ENCODE data around the gene DYNC1I1.

DYNC1I1 gene

DNA sequence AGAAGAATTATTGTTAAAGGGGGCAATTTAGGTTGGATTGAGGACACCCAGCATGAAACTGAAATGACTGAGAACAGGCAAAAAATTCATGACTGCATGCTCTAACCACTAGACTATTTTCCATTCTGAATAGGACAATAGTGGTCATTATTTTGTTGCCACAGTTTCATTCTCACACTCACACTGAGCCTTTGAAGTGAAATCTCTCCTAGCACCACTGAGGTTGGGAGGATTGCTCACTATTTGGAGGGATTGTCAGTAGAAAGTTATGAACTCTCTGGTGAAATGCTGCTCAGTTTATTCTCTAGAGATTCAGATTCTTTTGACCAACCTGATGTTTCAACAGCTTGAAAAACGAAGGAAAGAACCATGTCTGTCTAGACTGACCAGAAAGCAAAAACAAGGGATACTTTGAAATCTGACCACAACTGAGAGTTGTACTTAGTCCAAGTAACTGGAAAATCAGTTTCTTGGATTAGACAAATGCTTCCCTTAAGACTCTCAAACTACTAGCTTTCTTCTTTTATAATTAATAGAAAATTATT, 191.2 kb downstream of the DYNC1I1 start:
- DNase-seq (ENCODE audit: low read depth in 2 of 2): no peak

DNA sequence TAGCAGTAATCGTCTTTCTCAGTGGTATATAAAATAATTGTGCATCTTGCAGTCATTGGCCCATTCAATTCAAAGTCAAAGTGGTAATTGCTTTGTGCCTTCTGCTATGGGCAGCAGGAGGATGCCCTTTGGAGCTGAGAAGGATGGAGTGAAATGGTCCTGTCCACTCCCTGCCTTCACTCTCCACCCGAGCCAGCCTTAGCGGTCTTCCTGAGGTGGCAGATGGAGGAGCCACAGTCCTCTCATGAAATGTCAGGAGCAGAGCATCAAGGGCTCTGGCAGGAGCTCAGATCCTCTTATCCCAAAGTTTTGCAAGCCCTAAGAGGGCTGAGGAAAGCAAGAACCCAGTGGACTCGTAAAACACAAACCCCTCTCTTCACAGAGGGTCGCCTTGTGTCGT, 199.4 kb downstream of the DYNC1I1 start:
- no peak for DNase-seq (ENCODE audit: low read depth in 2 of 2)

- DNase-seq (ENCODE audit: low read depth in 2 of 2): no peak
Measured at GRCh38 chr7:95972523-95972922, 200.2 kb downstream of the DYNC1I1 start.

DNA sequence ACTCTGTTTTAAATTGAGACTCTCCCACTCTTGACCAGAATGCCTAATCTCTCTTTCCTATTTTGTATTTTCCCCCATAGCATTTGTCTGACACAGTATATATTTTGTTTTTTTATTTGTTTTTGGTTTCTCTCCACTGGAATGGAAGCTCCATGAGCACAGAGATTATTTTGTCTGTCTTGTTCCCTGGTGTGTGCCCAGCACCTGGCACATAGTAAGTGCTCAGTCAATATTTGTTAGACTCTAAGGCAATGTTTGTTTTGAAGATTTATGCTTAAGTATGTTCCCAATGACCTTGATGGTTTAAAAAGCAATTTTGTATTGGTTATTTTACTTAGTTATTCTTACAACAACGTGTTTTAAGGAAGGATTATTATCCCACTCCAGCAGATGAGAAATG, 201.8 kb downstream of the DYNC1I1 start:
- no peak for DNase-seq (ENCODE audit: low read depth in 2 of 2)

DNA sequence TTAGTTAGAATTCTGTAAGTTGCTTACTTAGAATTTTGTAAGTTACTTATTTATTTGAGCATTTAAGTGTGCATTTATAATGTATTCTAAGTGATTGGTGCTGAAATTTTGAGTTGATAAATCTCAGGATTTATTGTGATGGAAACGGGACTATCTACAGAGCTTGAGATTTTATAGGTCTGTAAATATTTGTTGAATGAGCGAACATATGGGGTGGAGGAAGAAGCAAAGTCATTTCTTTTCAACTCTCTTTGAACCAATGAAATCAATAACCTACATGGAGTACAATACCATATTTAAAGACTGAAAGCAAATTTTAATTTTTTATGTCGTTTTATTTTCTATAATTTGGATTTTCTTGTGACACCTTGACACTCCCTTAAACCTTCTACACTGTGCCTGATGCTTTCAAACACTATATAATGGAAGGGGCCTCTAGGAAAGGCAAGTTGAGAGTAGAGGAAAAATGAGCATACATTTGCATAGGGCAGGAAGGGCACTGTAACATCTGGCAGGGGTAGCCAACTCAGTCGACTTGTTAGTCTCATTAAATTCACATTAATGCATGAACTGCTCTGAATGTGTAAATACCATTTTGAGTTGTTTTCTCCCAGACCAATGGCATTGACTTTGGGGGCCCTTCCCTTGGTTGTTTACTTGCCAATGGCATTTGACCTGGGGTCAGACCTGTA, 204.2 kb downstream of the DYNC1I1 start:
- DNase-seq (ENCODE audit: low read depth in 2 of 2): no peak

- DNase-seq (ENCODE audit: low read depth in 2 of 2): no peak
Measured at GRCh38 chr7:95977994-95978393, 205.6 kb downstream of the DYNC1I1 start.

GRCh38 chr7:95980167-95980566, 207.8 kb downstream of the DYNC1I1 start:
- DNase-seq (ENCODE audit: low read depth in 2 of 2): no peak

DNA sequence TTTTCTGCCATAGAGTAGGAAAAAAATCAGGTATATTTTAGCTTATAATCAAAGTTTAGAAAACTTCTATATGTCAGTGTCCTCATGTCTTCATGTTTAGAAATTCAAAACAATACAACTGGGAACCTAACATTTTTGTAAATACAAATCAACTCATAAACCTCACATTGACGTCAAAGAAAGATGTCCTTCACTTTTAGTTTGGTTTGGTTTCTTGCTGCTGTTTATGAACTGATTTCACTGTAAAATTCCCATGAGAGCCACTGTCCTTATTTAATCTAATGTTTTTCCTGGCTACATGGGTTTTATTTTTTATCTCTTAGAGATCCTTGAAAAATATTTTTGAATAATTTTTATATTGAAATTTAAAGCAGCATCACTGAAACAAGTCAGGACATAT, 208.4 kb downstream of the DYNC1I1 start:
- DNase-seq (ENCODE audit: low read depth in 2 of 2): no peak

- no peak for DNase-seq (ENCODE audit: low read depth in 2 of 2)
Measured at GRCh38 chr7:95986178-95986764, 213.9 kb downstream of the DYNC1I1 start.

DNA sequence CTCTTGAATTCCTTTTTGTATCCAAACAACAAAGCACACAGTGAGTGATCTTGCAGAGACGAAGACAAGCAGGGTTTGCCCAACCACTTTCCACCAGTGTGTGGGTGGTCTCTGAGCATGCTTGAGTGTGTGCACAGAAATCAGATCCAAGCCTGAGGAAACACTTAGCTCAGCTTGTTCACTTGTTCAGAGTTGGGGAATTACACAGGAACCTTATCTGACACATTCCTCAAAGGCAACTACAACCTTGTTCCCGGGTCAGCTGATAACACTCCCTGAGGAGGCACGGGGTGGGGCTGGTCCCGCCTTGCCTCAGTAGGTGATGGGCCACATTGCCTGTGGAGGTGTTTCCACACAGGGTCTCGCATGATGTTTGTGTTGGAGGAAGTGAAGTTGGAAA, 216.9 kb downstream of the DYNC1I1 start:
- no peak for DNase-seq (ENCODE audit: low read depth in 2 of 2)

- no peak for DNase-seq (ENCODE audit: low read depth in 2 of 2)
Measured at GRCh38 chr7:95993380-95993779, 221.0 kb downstream of the DYNC1I1 start.

DNA sequence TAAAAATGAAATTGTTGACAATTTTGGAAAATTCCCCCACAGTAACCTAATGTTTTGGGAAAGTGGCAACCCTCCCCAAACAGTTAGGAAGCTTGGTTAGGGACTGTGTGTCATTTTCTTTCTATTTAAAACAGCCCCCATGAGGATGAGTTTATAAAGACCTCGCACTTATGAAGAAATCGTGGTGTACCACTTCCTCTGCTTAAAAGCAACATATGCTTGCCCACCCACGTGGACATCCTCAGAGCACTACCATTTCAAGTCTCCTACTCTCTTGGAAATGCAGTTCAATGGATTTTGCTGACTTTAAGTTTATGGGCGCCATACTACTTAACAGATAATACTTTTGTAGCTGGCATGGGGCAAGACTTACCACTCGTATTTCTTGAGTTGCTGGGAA, 223.8 kb downstream of the DYNC1I1 start:
- DNase-seq (ENCODE audit: low read depth in 2 of 2): no peak

- DNase-seq (ENCODE audit: low read depth in 2 of 2): no peak
Measured at GRCh38 chr7:95996886-95997285, 224.5 kb downstream of the DYNC1I1 start.

GRCh38 chr7:95997632-95998031, 225.3 kb downstream of the DYNC1I1 start:
- DNase-seq (ENCODE audit: low read depth in 2 of 2): no peak

- no peak for DNase-seq (ENCODE audit: low read depth in 2 of 2)
Measured at GRCh38 chr7:95999481-95999880, 227.1 kb downstream of the DYNC1I1 start.

DNA sequence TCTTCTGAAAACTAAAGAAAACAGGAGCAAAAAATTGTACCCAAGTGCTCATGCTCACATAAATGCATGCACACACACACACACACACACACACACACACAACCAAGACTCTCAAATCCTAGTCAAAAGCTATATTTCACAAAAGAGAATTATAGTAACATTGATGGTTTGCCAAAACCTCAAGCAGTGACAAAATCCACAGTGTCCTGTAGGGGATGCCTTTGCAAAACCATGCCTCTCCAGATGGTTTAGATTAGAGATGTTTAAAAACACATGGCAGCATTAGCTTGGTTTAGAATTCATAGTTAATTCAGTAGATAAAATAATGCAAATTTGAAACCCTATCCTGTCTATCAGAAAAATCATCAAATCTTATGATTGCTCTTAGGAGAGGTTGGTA, 232.2 kb downstream of the DYNC1I1 start:
- no peak for DNase-seq (ENCODE audit: low read depth in 2 of 2)

- no peak for DNase-seq (ENCODE audit: low read depth in 2 of 2)
Measured at GRCh38 chr7:96005271-96005670, 232.9 kb downstream of the DYNC1I1 start.

DNA sequence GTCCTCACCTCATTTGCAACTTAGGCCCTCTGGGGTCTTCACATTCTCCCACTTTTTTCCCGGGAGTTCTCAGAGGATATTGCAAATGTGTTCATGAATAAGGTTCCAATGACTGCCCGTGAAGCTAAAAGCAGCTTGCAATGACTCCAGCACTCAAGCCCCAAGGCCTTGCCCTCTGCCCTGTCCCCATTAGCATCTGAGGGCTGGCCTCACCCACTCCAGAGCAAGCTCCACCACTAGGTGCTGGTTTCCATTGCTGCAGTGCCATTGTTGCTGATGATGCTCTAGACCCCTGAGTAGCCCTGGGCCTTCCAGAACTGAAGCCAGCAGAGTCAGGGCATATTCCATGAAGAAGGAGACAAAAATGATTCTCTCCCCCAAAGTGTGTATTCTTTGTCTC, 236.8 kb downstream of the DYNC1I1 start:
- no peak for DNase-seq (ENCODE audit: low read depth in 2 of 2)

DNA sequence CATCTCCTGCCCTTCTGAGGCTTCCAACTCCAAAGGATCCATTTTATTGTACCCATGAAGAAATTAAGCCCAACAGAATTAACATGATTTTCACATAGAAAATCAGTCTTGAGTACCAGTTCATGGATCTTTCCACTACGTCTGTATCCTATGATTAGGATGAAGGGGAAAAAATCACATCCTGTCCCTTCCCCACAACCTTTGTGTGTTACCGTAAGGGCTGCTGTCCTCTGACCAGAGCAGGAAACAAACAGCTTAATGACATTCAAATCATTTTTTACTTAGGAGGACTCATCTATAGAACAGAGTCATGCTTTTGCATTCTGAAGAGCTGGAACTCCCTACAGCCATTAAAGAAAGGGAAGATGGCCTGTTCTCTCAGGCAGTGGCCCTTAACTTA, 241.5 kb downstream of the DYNC1I1 start:
- DNase-seq (ENCODE audit: low read depth in 2 of 2): no peak

DNA sequence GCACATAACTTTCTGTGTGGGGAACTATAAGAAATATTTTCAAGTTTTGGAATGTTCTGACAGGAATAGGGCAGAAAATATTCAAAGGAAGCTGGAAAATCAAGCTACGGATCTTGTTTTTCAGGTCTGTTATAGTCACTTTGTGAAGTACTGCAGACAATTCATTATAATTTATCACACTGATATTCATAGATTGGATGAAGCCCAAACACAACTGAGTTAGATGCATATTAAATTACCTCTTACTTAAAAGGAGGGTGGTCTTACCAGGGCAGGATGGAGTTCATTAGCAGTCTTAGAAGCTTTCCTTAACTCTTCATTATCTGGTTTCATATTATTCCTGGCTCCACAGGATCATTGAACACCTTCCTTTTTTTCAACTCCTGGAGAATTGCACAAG, 242.3 kb downstream of the DYNC1I1 start:
- DNase-seq (ENCODE audit: low read depth in 2 of 2): no peak

DNA sequence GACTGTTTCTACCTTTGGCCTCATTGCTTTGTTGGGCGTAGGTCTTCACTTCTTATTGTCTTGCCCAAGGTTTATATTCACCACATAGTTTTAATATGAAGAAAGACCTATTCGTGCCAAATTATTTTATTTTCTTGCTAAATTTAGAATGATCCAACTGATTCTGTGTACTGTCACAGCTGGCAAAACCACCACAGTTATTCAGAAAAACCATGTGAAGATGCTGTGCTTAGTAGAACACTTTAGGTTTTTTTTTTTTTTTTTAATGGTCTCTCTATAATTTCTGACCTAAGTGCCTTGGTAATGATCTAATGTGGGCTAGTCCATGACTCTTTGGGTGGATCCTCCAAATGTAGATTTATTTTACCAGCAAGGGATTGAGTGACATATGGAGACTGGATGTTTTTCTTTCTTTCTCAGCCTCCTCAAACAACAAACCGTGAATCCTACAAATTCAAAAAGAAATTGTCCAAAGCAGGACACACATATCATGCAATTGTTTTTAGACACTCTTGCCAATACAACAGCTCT, 243.8 kb downstream of the DYNC1I1 start:
- DNase-seq (ENCODE audit: low read depth in 2 of 2): no peak

DNA sequence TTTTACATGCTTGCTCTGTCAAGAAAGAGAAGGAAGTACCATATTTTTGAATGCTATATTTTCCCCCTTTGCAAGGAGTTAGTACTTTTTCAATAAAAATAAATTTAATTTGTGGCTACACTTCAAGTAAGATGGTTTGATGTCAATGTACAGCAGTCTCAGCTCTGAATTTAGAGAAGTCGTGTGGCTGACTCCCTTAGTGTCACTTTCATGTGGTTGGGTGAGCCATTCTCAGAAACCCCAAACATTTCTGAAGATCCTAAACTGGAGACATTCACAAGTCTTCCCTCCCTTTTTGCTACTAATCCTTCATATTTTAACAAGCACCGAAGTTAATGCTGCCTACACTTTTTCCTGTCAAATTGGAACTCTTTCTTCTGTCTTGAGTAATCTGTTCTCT, 244.4 kb downstream of the DYNC1I1 start:
- DNase-seq (ENCODE audit: low read depth in 2 of 2): no peak

GRCh38 chr7:96017877-96018276, 245.5 kb downstream of the DYNC1I1 start:
- no peak for DNase-seq (ENCODE audit: low read depth in 2 of 2)

All from stimulated activated CD8-positive, alpha-beta memory T cell treated with anti-CD3 and anti-CD28 coated beads, Interleukin-7, amount 100 ng/mL, for 4 hours (primary cell).